HepG2 (cell line): ENCODE measurements around the gene POFUT1. TPM values are rescaled to one million over a fixed set of nuclear protein-coding genes. Genes with fewer than 3 reads are reported as not detected.

Experiments used
- ATF1 ChIP-seq: IDR thresholded peaks from 2 replicates; pipeline ENCODE4 v1.6.1; 2016; ENCODE audit warnings: mild to moderate bottlenecking, control low read depth
- BCL6 ChIP-seq: IDR thresholded peaks from 2 replicates; pipeline ENCODE4 v1.6.1; 2016; ENCODE audit warnings: missing genetic modification reagents, missing compliant biosample characterization
- RXRA ChIP-seq: sonication (generic); formaldehyde crosslinking; IDR thresholded peaks from 2 replicates; pipeline ENCODE4 v1.5.1; 2020; ENCODE audit warnings: missing genetic modification reagents
- SIX4 ChIP-seq: sonication (generic); formaldehyde crosslinking; IDR thresholded peaks from 2 replicates; pipeline ENCODE4 v1.4.0; 2020; ENCODE audit warnings: missing genetic modification reagents
- SNRNP70 ChIP-seq: fragments of 200-400 bp; formaldehyde crosslinking; IDR thresholded peaks from 2 replicates; pipeline ENCODE4 v1.6.1; 2017; ENCODE audit warnings: mild to moderate bottlenecking, low read depth, low read length, moderate library complexity
- STAG1 ChIP-seq: sonication (generic); formaldehyde crosslinking; IDR thresholded peaks from 2 replicates; pipeline ENCODE4 v1.4.0; 2020; ENCODE audit warnings: missing genetic modification reagents
- ZFP36L2 ChIP-seq: sonication (generic); formaldehyde crosslinking; IDR thresholded peaks from 2 replicates; pipeline ENCODE4 v1.4.0; 2020; ENCODE audit warnings: missing genetic modification reagents
- ZNF205 ChIP-seq: IDR thresholded peaks from 2 replicates; pipeline ENCODE4 v1.6.1; 2018; ENCODE audit warnings: missing biosample characterization, missing genetic modification reagents
- ZNF207 ChIP-seq: fragments of 450-650 bp; IDR thresholded peaks from 2 replicates; pipeline ENCODE4 v1.6.1; 2016; ENCODE audit warnings: antibody characterized with exemption, borderline replicate concordance
- ZNF329 ChIP-seq: sonication (generic); formaldehyde crosslinking; IDR thresholded peaks from 2 replicates; pipeline ENCODE4 v1.9.0; 2021; ENCODE audit warnings: low read depth, mild to moderate bottlenecking, missing genetic modification reagents
- ZNF33B ChIP-seq: sonication (generic); formaldehyde crosslinking; IDR thresholded peaks from 2 replicates; pipeline ENCODE4 v1.5.1; 2020; ENCODE audit warnings: mild to moderate bottlenecking, missing genetic modification reagents
- polyA plus RNA-seq, 8 experiments: library from polyadenylated mRNA; depleted of rRNA in 3 of 8; stranded (reverse) in 7 of 8; unstranded in 1 of 8; fragments of >200 nt; fragmentation: Illumina TruSeq in 4 of 8; extraction: Trizol in 4 of 8; gene quantifications; 2 replicates each; pipeline versions ENCODE4 v1.2.1 to v1.2.3, GENCODE V29; 2011 to 2016; ENCODE audit warnings: low read depth in 4 of 8, missing spikeins in 1 of 8, mixed read lengths in 1 of 8; ENCODE audit not compliant: insufficient read depth in 1 of 8
- total RNA-seq, 5 experiments: library from RNA; depleted of rRNA; stranded (reverse); fragments of >200 nt; fragmentation: Illumina TruSeq; extraction: Trizol; gene quantifications; 2 replicates each; pipeline ENCODE4 v1.2.3, GENCODE V29; 2016; ENCODE audit warnings: low read depth in 1 of 5
- TF ChIP-seq, protein P1 (sequence below): sonication (generic); formaldehyde crosslinking; IDR thresholded peaks from 2 replicates; pipeline ENCODE4 v1.5.0; 2020; ENCODE audit warnings: mild to moderate bottlenecking, missing genetic modification reagents, borderline replicate concordance
- TF ChIP-seq, protein P2 (sequence below): sonication (generic); formaldehyde crosslinking; conservative IDR thresholded peaks from 2 replicates; pipeline ENCODE4 v1.8.1; 2023; ENCODE audit warnings: missing genetic modification reagents
- TF ChIP-seq, protein P3 (sequence below): sonication (generic); formaldehyde crosslinking; IDR thresholded peaks from 2 replicates; pipeline ENCODE4 v1.5.0; 2020; ENCODE audit warnings: mild to moderate bottlenecking, missing genetic modification reagents, borderline replicate concordance
- TF ChIP-seq, protein P4 (sequence below): sonication (generic); formaldehyde crosslinking; IDR thresholded peaks from 2 replicates; pipeline ENCODE4 v1.4.0; 2020; ENCODE audit warnings: missing genetic modification reagents, mild to moderate bottlenecking, borderline replicate concordance
- TF ChIP-seq, protein P5 (sequence below): sonication (generic); formaldehyde crosslinking; IDR thresholded peaks from 2 replicates; pipeline ENCODE4 v1.5.0; 2020; ENCODE audit warnings: missing genetic modification reagents, mild to moderate bottlenecking, borderline replicate concordance

The POFUT1 gene
- total and polyA plus RNA-seq, 2 of the 13 experiments (the other 11 are each of a cell fraction or from before 2014, with no cell fraction given): 35.5 to 58.3 TPM

DNA sequence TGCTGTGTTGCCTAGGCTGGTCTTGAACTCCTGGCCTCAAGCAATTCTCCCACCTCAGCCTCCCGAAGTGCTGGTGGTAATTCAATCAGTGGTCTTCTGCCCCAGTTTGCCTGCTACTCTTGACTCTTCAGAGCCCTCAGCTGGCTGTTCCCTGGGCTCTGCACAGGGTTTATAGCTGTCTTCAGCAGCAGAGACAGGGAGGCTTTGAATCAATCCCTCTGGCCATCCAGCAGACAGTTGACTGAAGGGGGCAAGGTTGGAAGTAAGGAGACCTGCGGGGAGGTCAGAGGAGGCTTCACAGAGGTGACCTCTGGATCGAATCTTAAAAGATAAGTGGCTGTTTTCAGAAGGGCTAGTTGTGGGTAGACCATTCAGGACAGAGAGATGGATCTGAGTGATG is 43.8 kb downstream of the POFUT1 start (continued):
- TF ChIP-seq, protein P1, sequence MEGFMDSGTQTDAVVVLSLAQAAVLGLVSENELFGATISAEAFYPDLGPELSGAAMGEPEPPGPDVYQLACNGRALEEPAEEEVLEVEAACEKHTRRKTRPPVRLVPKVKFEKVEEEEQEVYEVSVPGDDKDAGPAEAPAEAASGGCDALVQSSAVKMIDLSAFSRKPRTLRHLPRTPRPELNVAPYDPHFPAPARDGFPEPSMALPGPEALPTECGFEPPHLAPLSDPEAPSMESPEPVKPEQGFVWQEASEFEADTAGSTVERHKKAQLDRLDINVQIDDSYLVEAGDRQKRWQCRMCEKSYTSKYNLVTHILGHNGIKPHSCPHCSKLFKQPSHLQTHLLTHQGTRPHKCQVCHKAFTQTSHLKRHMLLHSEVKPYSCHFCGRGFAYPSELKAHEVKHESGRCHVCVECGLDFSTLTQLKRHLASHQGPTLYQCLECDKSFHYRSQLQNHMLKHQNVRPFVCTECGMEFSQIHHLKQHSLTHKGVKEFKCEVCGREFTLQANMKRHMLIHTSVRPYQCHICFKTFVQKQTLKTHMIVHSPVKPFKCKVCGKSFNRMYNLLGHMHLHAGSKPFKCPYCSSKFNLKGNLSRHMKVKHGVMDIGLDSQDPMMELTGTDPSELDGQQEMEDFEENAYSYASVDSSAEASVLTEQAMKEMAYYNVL (CRISPR knock-in tag): no peak
- TF ChIP-seq, protein P2, sequence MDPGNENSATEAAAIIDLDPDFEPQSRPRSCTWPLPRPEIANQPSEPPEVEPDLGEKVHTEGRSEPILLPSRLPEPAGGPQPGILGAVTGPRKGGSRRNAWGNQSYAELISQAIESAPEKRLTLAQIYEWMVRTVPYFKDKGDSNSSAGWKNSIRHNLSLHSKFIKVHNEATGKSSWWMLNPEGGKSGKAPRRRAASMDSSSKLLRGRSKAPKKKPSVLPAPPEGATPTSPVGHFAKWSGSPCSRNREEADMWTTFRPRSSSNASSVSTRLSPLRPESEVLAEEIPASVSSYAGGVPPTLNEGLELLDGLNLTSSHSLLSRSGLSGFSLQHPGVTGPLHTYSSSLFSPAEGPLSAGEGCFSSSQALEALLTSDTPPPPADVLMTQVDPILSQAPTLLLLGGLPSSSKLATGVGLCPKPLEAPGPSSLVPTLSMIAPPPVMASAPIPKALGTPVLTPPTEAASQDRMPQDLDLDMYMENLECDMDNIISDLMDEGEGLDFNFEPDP (CRISPR knock-in tag): no peak
- no peak for TF ChIP-seq ATF1 (CRISPR knock-in tag)
- no peak for TF ChIP-seq ZFP36L2 (CRISPR knock-in tag)
- TF ChIP-seq BCL6 (CRISPR knock-in tag): no peak
- TF ChIP-seq STAG1: 0 out of 2 replicates have a peak, but pooled peaks have one; percentile 20
- TF ChIP-seq SNRNP70: no peak
- TF ChIP-seq, protein P3, sequence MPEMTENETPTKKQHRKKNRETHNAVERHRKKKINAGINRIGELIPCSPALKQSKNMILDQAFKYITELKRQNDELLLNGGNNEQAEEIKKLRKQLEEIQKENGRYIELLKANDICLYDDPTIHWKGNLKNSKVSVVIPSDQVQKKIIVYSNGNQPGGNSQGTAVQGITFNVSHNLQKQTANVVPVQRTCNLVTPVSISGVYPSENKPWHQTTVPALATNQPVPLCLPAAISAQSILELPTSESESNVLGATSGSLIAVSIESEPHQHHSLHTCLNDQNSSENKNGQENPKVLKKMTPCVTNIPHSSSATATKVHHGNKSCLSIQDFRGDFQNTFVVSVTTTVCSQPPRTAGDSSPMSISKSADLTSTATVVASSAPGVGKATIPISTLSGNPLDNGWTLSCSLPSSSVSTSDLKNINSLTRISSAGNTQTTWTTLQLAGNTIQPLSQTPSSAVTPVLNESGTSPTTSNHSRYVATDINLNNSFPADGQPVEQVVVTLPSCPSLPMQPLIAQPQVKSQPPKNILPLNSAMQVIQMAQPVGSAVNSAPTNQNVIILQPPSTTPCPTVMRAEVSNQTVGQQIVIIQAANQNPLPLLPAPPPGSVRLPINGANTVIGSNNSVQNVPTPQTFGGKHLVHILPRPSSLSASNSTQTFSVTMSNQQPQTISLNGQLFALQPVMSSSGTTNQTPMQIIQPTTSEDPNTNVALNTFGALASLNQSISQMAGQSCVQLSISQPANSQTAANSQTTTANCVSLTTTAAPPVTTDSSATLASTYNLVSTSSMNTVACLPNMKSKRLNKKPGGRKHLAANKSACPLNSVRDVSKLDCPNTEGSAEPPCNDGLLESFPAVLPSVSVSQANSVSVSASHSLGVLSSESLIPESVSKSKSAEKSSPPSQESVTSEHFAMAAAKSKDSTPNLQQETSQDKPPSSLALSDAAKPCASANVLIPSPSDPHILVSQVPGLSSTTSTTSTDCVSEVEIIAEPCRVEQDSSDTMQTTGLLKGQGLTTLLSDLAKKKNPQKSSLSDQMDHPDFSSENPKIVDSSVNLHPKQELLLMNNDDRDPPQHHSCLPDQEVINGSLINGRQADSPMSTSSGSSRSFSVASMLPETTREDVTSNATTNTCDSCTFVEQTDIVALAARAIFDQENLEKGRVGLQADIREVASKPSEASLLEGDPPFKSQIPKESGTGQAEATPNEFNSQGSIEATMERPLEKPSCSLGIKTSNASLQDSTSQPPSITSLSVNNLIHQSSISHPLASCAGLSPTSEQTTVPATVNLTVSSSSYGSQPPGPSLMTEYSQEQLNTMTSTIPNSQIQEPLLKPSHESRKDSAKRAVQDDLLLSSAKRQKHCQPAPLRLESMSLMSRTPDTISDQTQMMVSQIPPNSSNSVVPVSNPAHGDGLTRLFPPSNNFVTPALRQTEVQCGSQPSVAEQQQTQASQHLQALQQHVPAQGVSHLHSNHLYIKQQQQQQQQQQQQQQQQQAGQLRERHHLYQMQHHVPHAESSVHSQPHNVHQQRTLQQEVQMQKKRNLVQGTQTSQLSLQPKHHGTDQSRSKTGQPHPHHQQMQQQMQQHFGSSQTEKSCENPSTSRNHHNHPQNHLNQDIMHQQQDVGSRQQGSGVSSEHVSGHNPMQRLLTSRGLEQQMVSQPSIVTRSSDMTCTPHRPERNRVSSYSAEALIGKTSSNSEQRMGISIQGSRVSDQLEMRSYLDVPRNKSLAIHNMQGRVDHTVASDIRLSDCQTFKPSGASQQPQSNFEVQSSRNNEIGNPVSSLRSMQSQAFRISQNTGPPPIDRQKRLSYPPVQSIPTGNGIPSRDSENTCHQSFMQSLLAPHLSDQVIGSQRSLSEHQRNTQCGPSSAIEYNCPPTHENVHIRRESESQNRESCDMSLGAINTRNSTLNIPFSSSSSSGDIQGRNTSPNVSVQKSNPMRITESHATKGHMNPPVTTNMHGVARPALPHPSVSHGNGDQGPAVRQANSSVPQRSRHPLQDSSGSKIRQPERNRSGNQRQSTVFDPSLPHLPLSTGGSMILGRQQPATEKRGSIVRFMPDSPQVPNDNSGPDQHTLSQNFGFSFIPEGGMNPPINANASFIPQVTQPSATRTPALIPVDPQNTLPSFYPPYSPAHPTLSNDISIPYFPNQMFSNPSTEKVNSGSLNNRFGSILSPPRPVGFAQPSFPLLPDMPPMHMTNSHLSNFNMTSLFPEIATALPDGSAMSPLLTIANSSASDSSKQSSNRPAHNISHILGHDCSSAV (CRISPR knock-in tag): no peak
- TF ChIP-seq ZNF33B (CRISPR knock-in tag): no peak
- TF ChIP-seq ZNF207: no peak
- no peak for TF ChIP-seq ZNF205 (CRISPR knock-in tag)
- TF ChIP-seq, protein P4, sequence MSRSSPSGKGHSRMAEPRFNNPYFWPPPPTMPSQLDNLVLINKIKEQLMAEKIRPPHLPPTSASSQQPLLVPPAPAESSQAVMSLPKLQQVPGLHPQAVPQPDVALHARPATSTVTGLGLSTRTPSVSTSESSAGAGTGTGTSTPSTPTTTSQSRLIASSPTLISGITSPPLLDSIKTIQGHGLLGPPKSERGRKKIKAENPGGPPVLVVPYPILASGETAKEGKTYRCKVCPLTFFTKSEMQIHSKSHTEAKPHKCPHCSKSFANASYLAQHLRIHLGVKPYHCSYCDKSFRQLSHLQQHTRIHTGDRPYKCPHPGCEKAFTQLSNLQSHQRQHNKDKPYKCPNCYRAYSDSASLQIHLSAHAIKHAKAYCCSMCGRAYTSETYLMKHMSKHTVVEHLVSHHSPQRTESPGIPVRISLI (CRISPR knock-in tag): no peak
- TF ChIP-seq, protein P5, sequence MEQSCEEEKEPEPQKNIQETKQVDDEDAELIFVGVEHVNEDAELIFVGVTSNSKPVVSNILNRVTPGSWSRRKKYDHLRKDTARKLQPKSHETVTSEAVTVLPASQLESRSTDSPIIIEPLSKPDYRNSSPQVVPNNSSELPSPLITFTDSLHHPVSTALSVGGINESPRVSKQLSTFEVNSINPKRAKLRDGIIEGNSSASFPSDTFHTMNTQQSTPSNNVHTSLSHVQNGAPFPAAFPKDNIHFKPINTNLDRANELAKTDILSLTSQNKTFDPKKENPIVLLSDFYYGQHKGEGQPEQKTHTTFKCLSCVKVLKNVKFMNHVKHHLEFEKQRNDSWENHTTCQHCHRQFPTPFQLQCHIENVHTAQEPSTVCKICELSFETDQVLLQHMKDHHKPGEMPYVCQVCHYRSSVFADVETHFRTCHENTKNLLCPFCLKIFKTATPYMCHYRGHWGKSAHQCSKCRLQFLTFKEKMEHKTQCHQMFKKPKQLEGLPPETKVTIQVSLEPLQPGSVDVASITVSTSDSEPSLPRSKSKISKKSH (CRISPR knock-in tag): no peak
- no peak for TF ChIP-seq SIX4 (CRISPR knock-in tag)
- TF ChIP-seq ZNF329 (CRISPR knock-in tag): no peak
- TF ChIP-seq RXRA (CRISPR knock-in tag): no peak
